ENCODE measurements around the gene FAT1.
"Not testable (repeated sequence)": the region's sequence is repeated elsewhere in the genome, so short reads cannot be mapped to it uniquely, and the experiment has no call there.

FAT1 gene

DNA sequence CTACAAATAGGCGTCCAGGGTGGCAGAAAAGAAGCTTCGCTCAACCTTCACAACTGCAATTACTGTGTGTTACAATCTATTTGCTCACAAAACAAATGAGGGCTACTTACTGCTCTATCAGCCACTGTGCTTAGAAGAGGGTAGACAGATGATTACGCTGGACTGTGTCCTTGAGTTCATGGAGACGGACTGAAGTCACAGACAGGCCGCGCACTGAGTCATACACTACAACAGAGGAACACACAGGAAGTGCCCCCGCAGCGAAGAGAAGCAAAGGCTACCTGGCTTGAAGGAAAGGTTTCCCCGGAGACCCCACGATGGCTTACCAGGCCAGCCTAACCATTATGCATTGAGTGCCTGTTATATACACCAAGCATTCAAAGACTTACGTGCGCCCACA is 25.6 kb downstream of the FAT1 start:
- no peak for DNase-seq (ENCODE audit: low read depth in 2 of 2)

DNA sequence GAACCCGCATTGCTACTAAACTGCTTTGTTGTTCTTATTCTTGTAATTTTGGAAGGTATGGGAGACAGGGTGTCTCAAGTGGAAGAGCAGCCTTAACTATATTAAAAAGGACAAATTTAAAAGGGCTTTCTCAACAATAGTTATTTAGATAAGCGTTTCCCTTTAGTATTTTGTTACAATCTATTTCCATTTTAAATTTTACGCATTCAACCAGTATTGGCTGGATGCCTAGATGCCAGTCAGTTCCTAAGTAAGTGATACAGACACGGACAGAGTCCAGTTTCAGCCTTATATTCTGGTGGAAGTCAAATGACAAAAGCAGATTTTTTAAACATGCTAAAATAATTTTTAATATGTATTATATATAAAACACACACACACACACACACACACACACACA is 28.3 kb downstream of the FAT1 start:
- DNase-seq (ENCODE audit: low read depth in 2 of 2) = no peak

DNA sequence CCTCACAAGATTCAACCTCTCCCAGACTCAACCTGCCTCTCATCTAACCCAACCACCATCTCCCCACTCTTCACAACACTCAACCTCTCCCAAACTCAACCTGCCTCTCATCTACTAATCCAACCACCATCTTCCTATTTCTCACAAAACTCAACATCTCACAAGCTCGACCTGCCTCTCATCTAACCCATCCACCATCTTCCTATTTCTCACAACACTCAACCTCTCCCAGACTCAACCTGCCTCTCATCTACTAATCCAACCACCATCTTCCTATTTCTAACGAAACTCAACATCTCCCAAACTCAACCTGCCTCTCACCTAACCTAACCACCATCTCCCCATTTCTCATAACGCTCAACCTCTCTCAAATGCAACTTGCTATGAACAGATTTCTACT is 29.8 kb downstream of the FAT1 start:
- no peak for DNase-seq (ENCODE audit: low read depth in 2 of 2)

- no peak for DNase-seq (ENCODE audit: low read depth in 2 of 2)
These were observed 30.4 kb downstream of the FAT1 start for GRCh38 chr4:186693159-186693815.

DNA sequence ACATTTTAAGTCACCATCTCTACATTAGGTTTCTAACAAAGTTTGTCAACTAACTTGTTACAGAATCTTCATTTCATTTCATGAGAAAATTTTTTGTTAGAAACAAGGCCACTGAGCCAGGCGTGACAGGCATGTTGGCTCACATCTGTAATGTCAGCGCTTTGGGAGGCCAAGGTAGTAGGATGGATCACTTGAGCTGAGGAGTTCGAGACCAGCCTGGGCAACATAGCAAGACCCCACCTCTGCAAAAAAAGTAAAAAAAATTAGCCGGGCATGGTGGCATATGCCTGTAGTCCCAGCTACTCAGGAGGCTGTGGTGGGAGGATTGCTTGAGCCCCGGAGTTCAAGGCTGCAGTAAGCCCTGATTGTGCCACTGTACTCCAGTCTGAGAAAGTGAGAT is 32.3 kb downstream of the FAT1 start:
- no peak for DNase-seq (ENCODE audit: low read depth in 2 of 2)

DNA sequence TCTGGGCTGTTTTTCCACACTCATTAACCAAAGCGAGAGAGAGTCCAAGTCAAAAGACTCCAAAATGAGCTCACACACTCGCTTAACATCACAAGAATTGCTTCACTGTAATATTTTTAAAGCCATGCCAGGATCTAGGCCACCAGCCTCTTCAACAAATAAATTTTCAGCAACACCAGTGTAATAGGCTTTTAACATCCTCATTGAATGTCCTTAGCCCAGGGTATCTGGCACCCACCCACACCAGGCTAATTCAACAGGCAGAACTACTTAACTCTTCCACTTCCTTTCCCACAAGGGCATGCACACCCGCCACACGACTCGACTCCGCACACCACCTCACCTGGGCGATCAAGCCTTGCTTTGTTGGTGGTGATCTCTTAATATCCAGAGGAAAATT is 34.2 kb downstream of the FAT1 start:
- no peak for DNase-seq (ENCODE audit: low read depth in 2 of 2)

DNA sequence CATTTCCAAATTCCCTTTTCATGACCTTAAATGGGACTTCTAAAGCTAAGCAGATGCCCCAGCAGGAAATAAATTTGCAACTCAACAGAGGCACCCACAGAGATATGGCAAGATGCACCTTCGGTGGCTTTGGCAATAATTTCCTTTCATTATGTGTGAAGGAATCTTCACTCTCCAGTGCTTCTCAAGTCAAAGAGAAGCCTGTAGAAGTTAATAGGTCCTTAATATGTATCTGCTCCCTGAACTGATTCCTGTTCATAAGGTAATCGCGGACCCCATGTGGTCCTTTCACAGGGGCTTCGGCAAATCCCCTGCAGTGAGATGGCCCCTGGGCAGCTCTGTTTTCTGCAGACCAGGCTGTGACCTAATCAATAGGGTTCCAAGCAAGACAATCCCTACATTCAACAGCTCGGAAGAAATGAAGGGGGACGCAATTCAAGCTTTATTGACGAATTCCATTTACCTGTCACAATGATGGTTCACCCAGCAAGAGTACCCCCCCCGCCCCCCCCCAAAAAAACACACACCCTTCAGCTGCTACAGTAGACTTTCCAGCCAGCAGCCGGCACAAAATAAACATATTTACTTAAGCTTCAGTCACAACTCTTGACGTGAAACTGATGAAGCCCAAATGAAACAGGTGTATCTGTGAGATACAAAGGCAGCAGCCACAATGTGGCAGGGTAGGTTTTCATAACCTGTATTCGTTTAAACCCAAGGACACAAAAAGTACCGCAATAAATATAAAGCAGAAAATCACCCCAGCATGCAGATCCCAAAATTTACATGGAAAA is 35.3 kb downstream of the FAT1 start:
- DNase-seq (ENCODE audit: low read depth in 2 of 2) = no peak

DNA sequence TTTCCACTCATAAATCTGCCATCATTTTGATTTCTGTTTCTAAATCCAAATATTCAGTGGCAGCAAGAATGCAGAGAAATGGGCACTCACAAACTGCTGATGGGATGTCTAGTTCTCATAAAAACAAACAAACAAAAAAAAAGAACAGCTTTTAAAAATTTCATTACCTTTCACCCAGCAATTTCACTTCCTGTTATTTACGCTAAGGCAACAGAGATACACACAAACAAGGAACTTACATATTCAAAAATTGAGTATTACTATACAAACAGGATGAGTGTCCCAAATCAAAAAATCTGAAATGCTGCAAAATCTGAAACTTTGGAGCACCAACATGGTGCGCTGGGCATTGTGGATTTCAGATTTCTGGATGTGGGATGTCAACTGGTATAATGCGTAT is 36.4 kb downstream of the FAT1 start:
- DNase-seq (ENCODE audit: low read depth in 2 of 2) = no peak

DNA sequence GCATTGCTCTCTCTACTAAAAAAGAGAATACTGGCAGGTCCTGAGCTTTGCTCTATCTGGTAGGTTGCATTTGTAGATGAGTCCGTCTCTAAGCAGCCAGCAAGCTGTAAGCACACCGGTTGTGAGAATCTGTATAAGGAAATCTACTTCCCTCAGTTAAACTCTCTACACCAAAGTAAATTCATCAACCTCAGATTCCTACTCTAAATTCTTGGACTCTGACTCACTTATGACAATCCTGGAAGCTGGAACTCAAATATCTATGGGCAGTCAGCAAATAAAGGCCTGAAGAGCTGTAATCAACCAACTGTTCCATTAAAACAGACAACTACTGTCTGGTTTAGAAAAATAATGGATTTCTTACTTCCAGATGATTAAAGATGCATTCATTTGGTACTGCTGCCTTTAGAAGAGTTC is 37.9 kb downstream of the FAT1 start:
- no peak for DNase-seq (ENCODE audit: low read depth in 2 of 2)

GRCh38 chr4:186684889-186685309 is 38.8 kb downstream of the FAT1 start:
- DNase-seq (ENCODE audit: low read depth in 2 of 2) = no peak

DNA sequence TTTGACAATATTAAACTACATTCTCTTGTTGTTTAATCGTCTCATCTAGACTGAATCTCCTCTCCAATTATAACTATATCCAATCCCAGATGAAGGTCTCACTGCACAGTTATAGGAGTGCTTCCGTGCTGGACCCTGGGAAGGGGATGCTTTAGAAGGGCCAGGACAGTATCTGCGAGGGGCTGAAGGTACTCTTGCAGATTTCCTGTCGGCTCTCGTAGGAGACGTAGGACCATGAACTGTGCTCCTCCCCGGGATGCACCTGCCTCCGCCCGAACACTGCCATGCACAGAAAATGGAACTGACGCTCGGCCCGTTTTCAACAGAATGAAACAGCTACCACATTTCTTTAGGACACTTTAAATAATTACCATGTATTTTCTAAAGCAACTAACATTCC is 39.4 kb downstream of the FAT1 start:
- no peak for DNase-seq (ENCODE audit: low read depth in 2 of 2)

DNA sequence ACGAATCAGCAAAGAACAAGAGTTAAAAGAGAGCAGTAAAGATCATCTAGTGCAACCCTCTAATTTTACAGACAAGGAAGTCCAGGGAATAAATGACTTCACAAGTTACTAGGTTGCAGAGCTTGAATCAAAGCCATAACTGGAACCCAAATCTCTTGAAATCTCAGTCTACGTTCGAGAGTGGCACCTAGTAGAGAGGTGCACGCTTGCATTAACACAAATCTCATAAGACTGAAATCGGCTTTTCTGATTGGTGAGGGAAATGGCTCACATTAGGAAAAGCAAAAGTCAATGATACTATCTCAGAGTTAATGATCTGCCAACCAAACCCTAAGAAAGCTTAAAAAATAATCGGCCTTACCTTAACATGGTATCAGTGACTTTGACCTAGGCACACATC is 43.0 kb downstream of the FAT1 start:
- no peak for DNase-seq (ENCODE audit: low read depth in 2 of 2)

GRCh38 chr4:186676531-186677161 is 47.0 kb downstream of the FAT1 start:
- DNase-seq (ENCODE audit: low read depth in 2 of 2) = no peak

- no peak for DNase-seq (ENCODE audit: low read depth in 2 of 2)
These were observed 53.9 kb downstream of the FAT1 start for GRCh38 chr4:186669735-186670134.

DNA sequence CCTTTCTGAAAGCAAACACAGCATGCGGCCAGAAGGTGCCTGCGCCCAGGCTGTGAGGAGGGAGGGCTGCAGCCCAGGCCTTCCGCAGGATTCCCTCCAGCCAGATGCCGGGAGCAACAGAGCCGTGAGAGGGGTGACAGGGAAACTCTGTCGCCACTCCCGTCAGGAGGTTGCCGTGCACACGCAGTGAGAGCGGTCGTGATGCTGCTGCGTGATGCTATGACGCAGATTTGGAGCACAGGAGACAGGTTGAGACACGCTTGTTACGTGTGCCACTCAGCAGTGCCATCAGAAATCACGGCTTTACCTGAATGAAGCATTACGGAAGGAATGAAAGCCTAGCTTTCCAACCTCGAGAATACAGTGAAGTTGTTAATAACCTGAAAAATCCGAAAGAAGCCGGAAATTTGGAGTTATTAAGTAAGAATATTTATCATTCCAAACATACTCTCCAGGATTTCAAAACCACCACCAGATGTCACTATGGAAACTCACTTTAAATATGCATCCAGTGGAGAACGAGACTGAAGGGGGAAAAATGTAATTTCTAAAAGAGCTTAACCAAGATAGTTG is 54.4 kb downstream of the FAT1 start:
- DNase-seq (ENCODE audit: low read depth in 2 of 2) = no peak

- DNase-seq (ENCODE audit: low read depth in 2 of 2) = no peak
These were observed 56.9 kb downstream of the FAT1 start for GRCh38 chr4:186666750-186667149.

DNA sequence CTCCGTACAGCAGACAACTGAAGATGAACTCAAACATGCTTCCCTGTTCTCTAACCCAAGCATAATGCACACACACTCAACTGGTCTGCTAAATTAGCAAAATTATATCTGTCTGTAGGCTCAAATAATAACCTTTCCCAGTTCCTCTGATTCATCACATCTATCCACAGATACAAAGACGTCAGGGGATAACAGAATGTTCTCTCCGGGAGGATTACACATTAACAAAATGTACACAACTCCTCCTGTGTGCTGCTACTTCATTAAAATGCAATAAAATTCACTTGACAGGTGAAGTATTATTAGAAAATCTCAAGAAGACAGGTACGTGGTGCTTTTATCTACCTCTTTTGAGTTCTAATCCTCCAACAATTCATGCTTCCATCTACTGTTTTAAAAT is 57.4 kb downstream of the FAT1 start:
- no peak for DNase-seq (ENCODE audit: low read depth in 2 of 2)

GRCh38 chr4:186660403-186660802 is 63.3 kb downstream of the FAT1 start:
- no peak for DNase-seq (ENCODE audit: low read depth in 2 of 2)

DNA sequence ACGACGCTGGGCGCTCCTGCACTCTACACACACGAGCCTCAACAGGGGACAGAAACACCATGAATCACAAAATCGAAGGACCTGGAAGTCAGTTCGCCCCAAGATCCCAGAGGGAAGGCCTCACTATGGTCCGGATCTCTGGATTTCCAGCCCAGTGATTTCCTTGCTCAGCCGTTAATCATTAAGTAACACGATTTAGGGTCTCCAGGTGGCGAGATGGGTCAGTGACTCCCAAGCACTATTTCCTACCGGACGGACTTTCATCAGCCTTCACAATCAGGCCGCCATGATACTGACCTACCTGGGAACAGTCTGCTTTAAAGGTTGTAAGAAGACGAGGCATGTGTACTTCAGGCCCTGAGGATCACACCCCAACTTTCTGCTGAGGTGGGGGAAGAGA is 63.7 kb downstream of the FAT1 start:
- DNase-seq (ENCODE audit: low read depth in 2 of 2) = no peak

DNA sequence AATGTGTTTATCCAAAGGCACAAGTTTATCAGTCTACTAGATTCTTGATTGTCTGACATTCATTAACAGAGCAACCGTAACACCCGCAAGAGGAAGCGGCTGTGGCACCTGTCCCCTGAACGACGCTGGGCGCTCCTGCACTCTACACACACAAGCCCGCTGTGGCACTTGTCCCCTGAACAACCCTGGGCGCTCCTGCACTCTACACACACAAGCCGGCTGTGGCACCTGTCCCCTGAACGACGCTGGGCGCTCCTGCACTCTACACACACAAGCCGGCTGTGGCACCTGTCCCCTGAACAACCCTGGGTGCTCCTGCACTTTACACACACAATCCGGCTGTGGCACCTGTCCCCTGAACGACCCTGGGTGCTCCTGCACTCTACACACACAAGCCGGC is 64.2 kb downstream of the FAT1 start:
- DNase-seq (ENCODE audit: low read depth in 2 of 2) = not testable (repeated sequence)

- DNase-seq (ENCODE audit: low read depth in 2 of 2) = no peak
These were observed 65.0 kb downstream of the FAT1 start for GRCh38 chr4:186658657-186659056.

GRCh38 chr4:186657764-186658163 is 65.9 kb downstream of the FAT1 start:
- no peak for DNase-seq (ENCODE audit: low read depth in 2 of 2)

GRCh38 chr4:186653969-186654368 is 69.7 kb downstream of the FAT1 start:
- DNase-seq (ENCODE audit: low read depth in 2 of 2) = no peak
